Erythroblast (primary cell): ENCODE measurements around the gene ARID1B.

ENCODE experiments used
- GATA1 ChIP-seq: IDR thresholded peaks from 2 replicates; pipeline ENCODE4 v1.6.1; 2011; ENCODE audit warnings: low read depth, mild to moderate bottlenecking, control low read depth, low read length, moderate library complexity
- POLR2A ChIP-seq: IDR thresholded peaks from 2 replicates; pipeline ENCODE4 v1.6.1; 2011; ENCODE audit warnings: mild to moderate bottlenecking, low read length

DNA sequence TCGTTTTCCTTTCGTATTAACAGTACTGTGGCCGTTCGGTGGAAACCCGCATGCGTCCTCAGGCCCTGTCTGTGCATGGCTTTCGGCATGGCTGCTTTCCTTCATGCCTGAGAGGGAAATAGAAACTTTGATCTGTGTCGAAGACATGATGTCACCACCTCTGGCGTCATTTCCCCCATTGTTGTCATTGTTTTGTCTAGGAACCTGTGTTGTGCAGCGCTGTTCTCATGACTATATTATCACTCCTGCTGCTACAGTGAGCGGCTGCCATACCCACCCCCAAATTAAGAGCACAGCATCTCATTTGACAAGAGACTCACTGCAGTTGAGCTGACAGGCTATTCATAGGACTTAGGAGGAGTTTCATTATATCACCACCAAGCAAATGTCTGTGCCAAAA, 373.9 kb downstream of the ARID1B start:
- TF ChIP-seq POLR2A (no peak), GATA1 (no peak)
